BJ (cell line): ENCODE data around the gene RNFT2. TPM values are rescaled to one million over a fixed set of nuclear protein-coding genes. Genes with fewer than 3 reads are reported as not detected.

Source experiments
- CTCF ChIA-PET: fragments of 350-600 bp; formaldehyde crosslinking; extraction: SDS; loops from one replicate; lab custom pipeline; 2021; ENCODE audit warnings: antibody characterized with exemption, inconsistent platforms; lab: Yijun Ruan, JAX
- POLR2A ChIA-PET: fragments of 300-600 bp; sonication (Branson Sonifier 250); formaldehyde crosslinking; extraction: SDS; loops from one replicate; lab custom pipeline; 2021; ENCODE audit warnings: antibody characterized with exemption; lab: Charles Lee
- DNase-seq: peaks from one replicate; pipeline ENCODE4 v3.0.0-alpha.2; 2011; ENCODE audit warnings: low read depth
- H3K27me3 ChIP-seq: 2 replicates; pipeline ENCODE4 v1.6.0; 2011; ENCODE audit warnings: low read length; ENCODE audit not compliant: control insufficient read depth, insufficient read depth
- H3K36me3 ChIP-seq: 2 replicates; pipeline ENCODE4 v1.5.1; 2011; ENCODE audit warnings: low read length; ENCODE audit not compliant: control insufficient read depth, insufficient read depth
- H3K4me3 ChIP-seq: 2 replicates; pipeline ENCODE4 v1.5.1; 2011; ENCODE audit warnings: low read depth, mild to moderate bottlenecking, control low read depth, low read length
- CTCF ChIP-seq: IDR thresholded peaks from 2 replicates; pipeline ENCODE4 v1.5.1; 2011; ENCODE audit warnings: low read depth, mild to moderate bottlenecking, control low read depth, inconsistent platforms, low read length, moderate library complexity; ENCODE audit not compliant: insufficient read depth
- polyA plus RNA-seq: library from polyadenylated mRNA; depleted of rRNA; stranded (reverse); fragments of >200 nt; gene quantifications from 2 replicates; pipeline ENCODE4 v1.2.3, GENCODE V29; 2011

Gene RNFT2
- polyA plus RNA-seq, 1 experiment, result 1.2 TPM

GRCh38 chr12:116832353-116832752 is 94.2 kb downstream of the RNFT2 start:
- Histone ChIP-seq H3K27me3 (no peaks in the 10 kb centered on the region), H3K4me3 (no peak overlapping the region), H3K36me3 (no peaks in the 10 kb centered on the region)
- ChIA-PET CTCF (interaction anchor here (1.8 kb wide), 1 partner anchor 31 kb away, joined by 4 read pairs; no protein-coding TSS in a partner anchor), POLR2A (interaction anchor here (0.6 kb wide), 1 partner anchor 13 kb away, joined by 3 read pairs; no protein-coding TSS in a partner anchor)
- no peak for TF ChIP-seq CTCF
- DNase-seq, result peak; percentile 75

GRCh38 chr12:116833474-116833873 is 95.4 kb downstream of the RNFT2 start:
- H3K27me3 ChIP-seq, result no peaks in the 10 kb centered on the region
- H3K36me3 ChIP-seq, result no peaks in the 10 kb centered on the region
- ChIA-PET CTCF (interaction anchor here (1.8 kb wide), 1 partner anchor 30 kb away, joined by 4 read pairs; no protein-coding TSS in a partner anchor), POLR2A (no interaction called here)
- no peak overlapping the region for H3K4me3 ChIP-seq
- DNase-seq, result no peak
- no peak for TF ChIP-seq CTCF

- Histone ChIP-seq H3K36me3 (no peaks in the 10 kb centered on the region), H3K27me3 (no peaks in the 10 kb centered on the region), H3K4me3 (no peak overlapping the region)
- TF ChIP-seq CTCF, result no peak
- DNase-seq, result no peak
- POLR2A ChIA-PET, result no interaction called here
- CTCF ChIA-PET, result interaction anchor here (1.5 kb wide), 1 partner anchor 47 kb away, joined by 3 read pairs; no protein-coding TSS in a partner anchor
Observed at GRCh38 chr12:116835484-116835883, 97.4 kb downstream of the RNFT2 start.

- TF ChIP-seq CTCF, result no peak
- H3K4me3 ChIP-seq, result no peak overlapping the region
- no peak for DNase-seq
- H3K27me3 ChIP-seq, result no peaks in the 10 kb centered on the region
- no peaks in the 10 kb centered on the region for H3K36me3 ChIP-seq
- CTCF ChIA-PET, result interaction anchor here (1.5 kb wide), 1 partner anchor 17 kb away, joined by 4 read pairs; no protein-coding TSS in a partner anchor
- POLR2A ChIA-PET, result no interaction called here
Observed at GRCh38 chr12:116837097-116837496, 99.0 kb downstream of the RNFT2 start.

- no peak for DNase-seq
- no peak for TF ChIP-seq CTCF
- Histone ChIP-seq H3K36me3 (no peaks in the 10 kb centered on the region), H3K27me3 (no peaks in the 10 kb centered on the region), H3K4me3 (no peak overlapping the region)
- POLR2A ChIA-PET, result no interaction called here
- CTCF ChIA-PET, result interaction anchor here (0.8 to 1.5 kb wide), 2 partner anchors 10 to 16 kb away, joined by 4 to 7 read pairs; no protein-coding TSS in a partner anchor
Observed at GRCh38 chr12:116838365-116838764, 100.2 kb downstream of the RNFT2 start.
